Measurements from ENCODE around the gene LRRC63.

- TF ChIP-seq YY1 (IDR thresholded peaks at IDR 0.05; ENCODE audit: insufficient read depth, insufficient read length) (no peak), SUZ12 (IDR thresholded peaks at IDR 0.05; ENCODE audit: extremely low read depth, insufficient read depth, insufficient read length) (no peak), ZNF274 (IDR thresholded peaks at IDR 0.05; ENCODE audit: low read depth, low read length) (no peak)
Observed at GRCh38 chr13:46198696-46199193, 13.0 kb upstream of the LRRC63 start.

Data from NT2/D1 (cell line).